Activated T-helper 17 cell treated with anti-CD3 and anti-CD28 coated beads, Interleukin-2, amount 50 U/mL, for 72 hours (primary cell): Measurements from ENCODE around the gene GAK. TPM values are rescaled to one million over a fixed set of nuclear protein-coding genes. Genes with fewer than 3 reads are reported as not detected.

Source experiments
- ATAC-seq: fragments of 150-1000 bp; cut with Tn5 transposase; replicated peaks from 2 replicates; pipeline ENCODE4 v1.10.0; 2021; ENCODE audit warnings: mild to moderate bottlenecking, moderate library complexity
- H3K27ac Mint-ChIP-seq: one replicate; pipeline ENCODE4 v1.8.0; 2022; ENCODE audit warnings: mixed read lengths
- H3K27me3 Mint-ChIP-seq: one replicate; pipeline ENCODE4 v1.8.0; 2022; ENCODE audit warnings: mixed read lengths
- H3K36me3 Mint-ChIP-seq: one replicate; pipeline ENCODE4 v1.8.0; 2022; ENCODE audit warnings: low read depth, mild to moderate bottlenecking, mixed read lengths
- H3K4me1 Mint-ChIP-seq: one replicate; pipeline ENCODE4 v1.8.0; 2022; ENCODE audit warnings: mixed read lengths
- H3K4me3 Mint-ChIP-seq: one replicate; pipeline ENCODE4 v1.8.0; 2022; ENCODE audit warnings: mild to moderate bottlenecking, mixed read lengths
- H3K9me3 Mint-ChIP-seq: one replicate; pipeline ENCODE4 v1.8.0; 2022; ENCODE audit warnings: mixed read lengths
- total RNA-seq, 2 donors: library from RNA; stranded (reverse); gene quantifications; one replicate each; pipeline ENCODE4 v1.2.3, GENCODE V29; 2022

Gene GAK
- total RNA-seq, 2 donors from 2014 or later = 108 to 129 TPM

DNA sequence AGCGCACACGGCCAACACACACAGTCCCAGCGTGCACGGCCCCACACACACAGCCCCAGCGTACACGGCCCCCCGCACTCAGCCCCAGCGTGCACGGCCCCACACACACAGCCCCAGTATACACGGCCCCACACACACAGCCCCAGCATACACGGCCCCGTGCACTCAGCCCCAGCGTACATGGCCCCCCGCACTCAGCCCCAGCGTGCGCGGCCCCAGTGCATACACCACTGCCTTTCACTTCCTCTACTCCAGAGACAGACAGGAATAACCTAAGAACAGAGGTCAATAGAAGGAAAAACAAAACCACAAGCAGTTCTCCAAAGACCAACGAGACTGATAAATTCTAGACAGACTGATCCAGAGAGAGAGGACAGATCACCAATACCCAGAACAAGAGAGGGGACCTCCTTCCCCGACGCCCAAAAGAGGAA is 17.1 kb downstream of the GAK start:
- Mint-ChIP-seq H3K4me3 (peak overlapping the region; percentile 56), H3K27me3 (no peaks in the 10 kb centered on the region), H3K36me3 (peaks cover 32% of the 10 kb centered on the region)

DNA sequence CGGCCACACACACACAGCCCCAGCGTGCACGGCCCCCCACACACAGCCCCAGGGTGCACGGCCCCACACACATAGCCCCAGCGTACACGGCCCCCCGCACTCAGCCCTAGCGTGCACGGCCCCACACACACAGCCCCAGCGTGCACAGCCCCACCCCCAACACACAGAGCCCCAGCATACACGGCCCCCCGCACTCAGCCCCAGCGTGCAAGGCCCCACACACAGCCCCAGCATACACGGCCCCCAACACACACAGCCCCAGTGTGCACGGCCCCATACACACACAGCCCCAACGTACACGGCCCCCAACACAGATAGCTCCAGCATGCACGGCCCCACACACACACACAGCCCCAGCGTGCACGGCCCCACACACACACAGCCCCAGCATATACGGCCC is 17.6 kb downstream of the GAK start:
- peaks cover 4% of the 10 kb centered on the region for H3K9me3 Mint-ChIP-seq
- no peaks in the 10 kb centered on the region for H3K27me3 Mint-ChIP-seq
- peaks cover 25% of the 10 kb centered on the region for H3K4me1 Mint-ChIP-seq
- no peak overlapping the region for H3K27ac Mint-ChIP-seq
- ATAC-seq = no peak
- H3K36me3 Mint-ChIP-seq = peaks cover 34% of the 10 kb centered on the region
- H3K4me3 Mint-ChIP-seq = no peak overlapping the region

More for the DNA sequence above, 17.1 kb downstream of the GAK start:
- no peak for ATAC-seq
- peak overlapping the region; percentile 93 for H3K27ac Mint-ChIP-seq
- peaks cover 28% of the 10 kb centered on the region for H3K4me1 Mint-ChIP-seq
- H3K9me3 Mint-ChIP-seq = peaks cover 4% of the 10 kb centered on the region

DNA sequence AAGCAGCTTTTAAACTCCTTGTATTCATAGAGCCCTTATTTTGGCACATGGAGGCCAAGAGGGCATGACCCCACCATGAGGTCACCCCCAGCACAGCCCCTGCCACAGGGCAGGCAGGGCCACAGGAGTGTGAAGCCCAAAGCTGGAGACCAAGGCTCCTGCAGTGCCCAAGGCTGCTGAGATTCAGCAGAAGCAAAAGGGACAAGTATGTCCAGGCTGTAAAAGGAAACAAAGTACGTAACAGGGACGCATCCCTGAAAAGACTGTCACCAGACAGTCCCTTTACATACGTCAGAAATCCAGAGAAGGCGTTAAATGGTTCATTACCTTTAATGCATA is 18.9 kb downstream of the GAK start:
- no peak for ATAC-seq
- no peak overlapping the region for H3K27ac Mint-ChIP-seq

DNA sequence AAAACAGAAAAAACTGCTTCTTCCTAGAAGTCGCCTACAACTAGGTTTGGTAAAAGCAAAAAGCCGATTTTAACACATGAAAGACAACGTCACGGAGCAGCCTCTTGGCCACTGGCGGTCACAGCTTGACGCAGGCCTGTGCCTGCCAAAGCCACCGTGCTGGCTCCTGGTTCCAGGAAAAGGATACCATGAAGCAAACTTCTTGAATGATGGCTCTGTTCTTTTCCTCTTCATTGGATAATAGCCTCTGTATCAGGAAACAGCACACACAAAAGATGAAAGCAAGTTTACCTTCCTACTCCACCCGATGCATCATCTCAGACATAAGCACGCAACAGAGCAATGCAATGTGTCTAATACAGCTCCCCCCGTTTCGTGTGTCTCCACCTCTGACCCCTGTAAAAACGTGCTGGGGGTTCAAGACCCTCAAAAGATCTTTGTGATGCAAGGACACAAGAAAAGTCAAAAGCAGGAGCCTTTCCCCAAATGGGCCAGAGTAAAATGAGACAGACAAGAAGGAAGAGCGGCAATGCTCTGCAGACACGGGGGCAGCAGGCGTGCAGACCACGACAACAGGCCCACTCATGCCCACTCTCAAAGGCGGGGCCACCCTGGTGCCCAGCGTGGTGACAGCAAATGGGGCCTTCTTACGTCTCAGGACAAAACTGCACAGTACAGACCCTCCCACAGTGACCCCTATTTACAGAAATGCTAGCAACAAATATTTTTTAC is 19.4 kb downstream of the GAK start:
- Mint-ChIP-seq H3K36me3 (peaks cover 37% of the 10 kb centered on the region), H3K4me3 (no peak overlapping the region), H3K27me3 (no peaks in the 10 kb centered on the region), H3K9me3 (no peaks in the 10 kb centered on the region), H3K27ac (no peak overlapping the region), H3K4me1 (peaks cover 22% of the 10 kb centered on the region)
- ATAC-seq = no peak

More for the DNA sequence above, 18.9 kb downstream of the GAK start:
- H3K36me3 Mint-ChIP-seq = peaks cover 37% of the 10 kb centered on the region
- peaks cover 22% of the 10 kb centered on the region for H3K4me1 Mint-ChIP-seq
- H3K4me3 Mint-ChIP-seq = no peak overlapping the region
- H3K27me3 Mint-ChIP-seq = no peaks in the 10 kb centered on the region
- H3K9me3 Mint-ChIP-seq = peaks cover 3% of the 10 kb centered on the region

DNA sequence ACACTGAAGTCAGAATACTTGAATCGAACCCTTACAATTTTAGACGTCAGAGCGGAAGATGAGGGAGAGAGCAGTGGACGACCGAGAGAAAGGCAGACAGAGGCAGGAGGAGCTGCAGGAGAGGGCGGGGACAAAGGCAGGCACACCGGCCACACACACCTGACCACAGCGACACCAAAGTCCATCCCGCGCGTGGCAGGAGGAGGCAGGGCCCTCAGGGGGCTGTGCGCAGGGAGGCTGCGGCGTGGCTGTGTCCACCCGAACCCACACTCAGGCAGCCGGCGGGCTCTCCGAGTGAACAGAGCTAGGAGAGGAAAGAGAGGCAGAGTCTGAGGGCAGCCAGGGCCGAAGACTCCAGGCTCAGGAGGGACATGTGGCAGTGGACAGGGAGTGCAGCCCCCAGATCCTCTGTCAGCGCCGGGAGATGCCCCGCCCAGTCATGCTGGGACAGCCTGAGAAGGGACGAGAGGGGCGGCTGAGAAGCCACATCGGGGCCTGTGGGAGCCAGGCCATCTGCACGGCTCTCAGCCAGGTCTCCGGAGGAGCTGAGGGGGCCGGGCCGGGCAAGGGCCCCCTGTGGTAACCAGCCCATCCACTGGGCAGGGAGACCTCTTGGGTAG is 20.1 kb downstream of the GAK start:
- Mint-ChIP-seq H3K4me3 (no peak overlapping the region), H3K4me1 (peaks cover 16% of the 10 kb centered on the region), H3K27ac (peak overlapping the region; percentile 74), H3K27me3 (no peaks in the 10 kb centered on the region), H3K36me3 (peaks cover 37% of the 10 kb centered on the region), H3K9me3 (no peaks in the 10 kb centered on the region)
- ATAC-seq = no peak

- H3K4me3 Mint-ChIP-seq = no peak overlapping the region
- H3K4me1 Mint-ChIP-seq = peaks cover 9% of the 10 kb centered on the region
- H3K27me3 Mint-ChIP-seq = no peaks in the 10 kb centered on the region
- peak overlapping the region; percentile 74 for H3K27ac Mint-ChIP-seq
- no peak for ATAC-seq
- peaks cover 37% of the 10 kb centered on the region for H3K36me3 Mint-ChIP-seq
- H3K9me3 Mint-ChIP-seq = no peaks in the 10 kb centered on the region
Measured at GRCh38 chr4:911221-911751, 20.8 kb downstream of the GAK start.

- no peaks in the 10 kb centered on the region for H3K9me3 Mint-ChIP-seq
- peaks cover 9% of the 10 kb centered on the region for H3K4me1 Mint-ChIP-seq
- H3K36me3 Mint-ChIP-seq = peaks cover 42% of the 10 kb centered on the region
- no peak overlapping the region for H3K4me3 Mint-ChIP-seq
- no peak for ATAC-seq
- no peaks in the 10 kb centered on the region for H3K27me3 Mint-ChIP-seq
- peak overlapping the region; percentile 74 for H3K27ac Mint-ChIP-seq
Measured at GRCh38 chr4:910366-911091, 21.6 kb downstream of the GAK start.

DNA sequence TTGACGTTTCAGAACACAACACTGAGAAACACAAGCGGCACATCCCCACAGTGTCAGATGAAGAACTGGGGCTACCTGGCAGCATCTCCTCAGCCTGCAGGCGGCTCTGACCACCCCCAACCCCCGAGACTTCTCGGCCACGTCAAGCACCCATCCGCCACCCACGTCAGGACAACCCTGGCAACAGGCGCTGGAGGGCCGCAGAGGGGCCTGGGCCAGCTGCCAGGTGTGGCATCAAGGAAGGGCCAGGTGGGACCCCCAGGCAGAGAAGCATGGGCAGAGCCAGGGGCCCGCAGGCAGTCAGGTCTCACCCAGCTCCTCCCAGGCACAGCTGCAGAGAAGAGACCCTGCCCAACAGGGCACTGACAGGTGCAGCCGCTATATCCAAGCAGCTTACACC is 22.3 kb downstream of the GAK start:
- Mint-ChIP-seq H3K27me3 (no peaks in the 10 kb centered on the region), H3K36me3 (peaks cover 49% of the 10 kb centered on the region)
- ATAC-seq = no peak

DNA sequence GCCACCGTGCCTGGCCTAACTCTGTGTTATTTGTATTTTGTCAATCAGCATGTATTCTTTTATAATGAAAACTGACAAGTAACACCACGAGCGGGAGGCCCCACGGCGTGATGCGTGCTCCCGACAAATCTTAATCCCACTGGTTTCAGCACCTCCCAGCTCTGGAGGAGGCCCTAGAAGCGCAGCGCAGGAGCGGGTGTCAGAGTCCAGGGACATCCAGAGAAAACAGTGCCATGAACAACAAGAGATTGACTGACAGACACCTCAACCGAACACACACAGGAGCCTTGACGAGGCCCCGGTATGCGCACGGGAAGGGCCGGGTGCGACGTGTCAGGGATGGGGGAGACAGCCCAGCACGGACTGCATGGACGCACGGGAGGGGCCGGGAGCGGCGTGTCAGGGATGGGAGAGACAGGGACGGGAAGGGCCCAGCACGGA is 23.0 kb downstream of the GAK start:
- Mint-ChIP-seq H3K9me3 (no peaks in the 10 kb centered on the region), H3K27me3 (no peaks in the 10 kb centered on the region), H3K4me1 (no peaks in the 10 kb centered on the region), H3K27ac (no peak overlapping the region), H3K4me3 (no peak overlapping the region), H3K36me3 (peaks cover 52% of the 10 kb centered on the region)
- ATAC-seq = no peak

More for the DNA sequence above, 22.3 kb downstream of the GAK start:
- H3K4me3 Mint-ChIP-seq = no peak overlapping the region
- H3K4me1 Mint-ChIP-seq = peaks cover 2% of the 10 kb centered on the region
- H3K27ac Mint-ChIP-seq = no peak overlapping the region
- H3K9me3 Mint-ChIP-seq = no peaks in the 10 kb centered on the region

DNA sequence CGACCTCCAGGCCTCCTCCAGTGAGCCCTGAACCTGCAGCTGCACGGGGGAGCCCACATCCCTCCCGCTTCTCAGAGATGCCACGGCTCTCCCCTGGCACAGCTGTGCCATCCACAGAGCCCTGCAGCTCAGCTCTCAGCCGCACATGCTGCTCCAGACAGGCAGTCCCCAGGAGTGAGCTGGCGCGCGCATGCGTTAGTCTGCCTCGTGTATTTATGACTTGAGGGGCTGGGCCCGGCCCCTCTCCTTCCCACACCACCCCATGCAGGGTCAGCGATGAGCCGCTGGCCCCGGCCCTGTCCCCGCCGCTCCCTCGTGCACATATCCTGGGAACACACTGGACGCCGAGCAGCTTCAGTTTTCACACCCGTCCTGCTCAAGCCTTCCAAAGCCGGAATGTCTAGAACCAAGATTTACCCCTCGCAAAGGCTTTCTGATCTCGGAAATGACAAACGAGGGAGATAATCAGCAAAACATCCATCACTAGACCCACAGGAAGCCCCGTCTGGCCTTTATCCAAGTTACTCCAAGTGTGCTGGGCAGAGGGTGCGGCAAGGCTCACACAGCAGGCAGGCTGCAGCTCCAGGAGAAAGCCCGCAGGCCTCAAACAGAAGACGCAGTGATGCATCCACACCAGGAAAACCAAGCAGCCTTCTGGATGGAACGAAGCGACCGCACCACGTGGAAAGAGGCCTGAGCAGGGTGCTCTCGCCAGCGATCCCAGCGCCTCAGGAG is 24.3 kb downstream of the GAK start:
- H3K27ac Mint-ChIP-seq = no peak overlapping the region
- H3K36me3 Mint-ChIP-seq = peaks cover 53% of the 10 kb centered on the region
- no peak overlapping the region for H3K4me3 Mint-ChIP-seq
- no peak for ATAC-seq
- peaks cover 2% of the 10 kb centered on the region for H3K4me1 Mint-ChIP-seq
- H3K9me3 Mint-ChIP-seq = no peaks in the 10 kb centered on the region
- no peaks in the 10 kb centered on the region for H3K27me3 Mint-ChIP-seq

DNA sequence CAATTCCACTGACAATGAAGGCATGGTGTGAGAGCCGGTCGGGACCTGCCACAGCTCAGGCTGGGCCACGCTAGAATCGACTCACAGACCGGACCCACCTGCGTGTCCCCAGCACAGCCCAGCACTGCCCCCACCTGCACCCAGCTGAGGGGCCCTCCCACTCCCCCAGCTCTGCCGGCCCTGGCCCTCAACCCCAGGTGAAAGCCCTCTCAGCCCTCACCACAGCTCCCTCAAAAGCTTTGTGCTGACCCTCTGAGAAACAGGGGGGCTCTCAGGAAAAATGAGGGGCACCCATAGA is 25.1 kb downstream of the GAK start:
- H3K4me3 Mint-ChIP-seq = no peak overlapping the region
- no peaks in the 10 kb centered on the region for H3K9me3 Mint-ChIP-seq
- ATAC-seq = no peak
- H3K4me1 Mint-ChIP-seq = peaks cover 6% of the 10 kb centered on the region
- no peaks in the 10 kb centered on the region for H3K27me3 Mint-ChIP-seq
- H3K27ac Mint-ChIP-seq = no peak overlapping the region
- H3K36me3 Mint-ChIP-seq = peaks cover 50% of the 10 kb centered on the region

DNA sequence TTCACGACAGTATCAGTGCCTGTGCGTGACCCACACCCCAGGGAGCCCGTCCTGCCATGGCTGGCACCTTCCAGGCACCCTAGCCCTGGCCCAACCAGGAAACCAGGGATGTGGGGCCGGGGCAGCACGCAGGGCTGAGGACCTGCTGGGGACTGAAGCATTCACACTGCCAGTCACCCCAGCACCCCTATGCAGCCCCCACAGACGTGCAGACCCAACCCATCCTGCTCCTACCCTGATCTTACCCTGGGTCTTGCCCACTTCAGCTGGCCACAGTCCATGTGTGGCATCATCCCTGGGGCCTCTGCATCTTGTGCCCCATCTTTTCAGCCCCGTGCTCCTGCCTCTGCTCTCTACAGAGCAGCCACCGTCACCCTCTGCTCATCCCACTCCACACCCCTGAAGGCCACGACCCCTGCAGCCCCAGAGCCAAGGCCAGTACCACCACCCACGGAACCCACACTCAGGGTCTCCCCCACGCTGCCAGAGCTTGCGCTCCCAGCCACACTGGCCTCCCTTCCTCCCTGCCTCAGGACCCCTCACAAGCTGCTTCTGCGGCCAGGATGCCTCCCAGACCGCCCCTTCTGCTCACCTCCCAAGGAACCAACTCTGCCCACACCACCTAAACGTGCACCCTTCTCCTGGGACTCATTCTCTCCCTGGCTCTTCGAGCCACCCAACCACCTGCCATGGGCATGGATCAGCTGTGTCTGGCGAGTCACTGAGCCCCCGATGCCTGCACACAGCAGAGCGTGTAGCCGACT is 25.6 kb downstream of the GAK start:
- peaks cover 6% of the 10 kb centered on the region for H3K4me1 Mint-ChIP-seq
- H3K9me3 Mint-ChIP-seq = no peaks in the 10 kb centered on the region
- H3K27me3 Mint-ChIP-seq = no peaks in the 10 kb centered on the region
- H3K36me3 Mint-ChIP-seq = peaks cover 45% of the 10 kb centered on the region
- no peak overlapping the region for H3K4me3 Mint-ChIP-seq
- ATAC-seq = no peak
- peak overlapping the region; percentile 48 for H3K27ac Mint-ChIP-seq

DNA sequence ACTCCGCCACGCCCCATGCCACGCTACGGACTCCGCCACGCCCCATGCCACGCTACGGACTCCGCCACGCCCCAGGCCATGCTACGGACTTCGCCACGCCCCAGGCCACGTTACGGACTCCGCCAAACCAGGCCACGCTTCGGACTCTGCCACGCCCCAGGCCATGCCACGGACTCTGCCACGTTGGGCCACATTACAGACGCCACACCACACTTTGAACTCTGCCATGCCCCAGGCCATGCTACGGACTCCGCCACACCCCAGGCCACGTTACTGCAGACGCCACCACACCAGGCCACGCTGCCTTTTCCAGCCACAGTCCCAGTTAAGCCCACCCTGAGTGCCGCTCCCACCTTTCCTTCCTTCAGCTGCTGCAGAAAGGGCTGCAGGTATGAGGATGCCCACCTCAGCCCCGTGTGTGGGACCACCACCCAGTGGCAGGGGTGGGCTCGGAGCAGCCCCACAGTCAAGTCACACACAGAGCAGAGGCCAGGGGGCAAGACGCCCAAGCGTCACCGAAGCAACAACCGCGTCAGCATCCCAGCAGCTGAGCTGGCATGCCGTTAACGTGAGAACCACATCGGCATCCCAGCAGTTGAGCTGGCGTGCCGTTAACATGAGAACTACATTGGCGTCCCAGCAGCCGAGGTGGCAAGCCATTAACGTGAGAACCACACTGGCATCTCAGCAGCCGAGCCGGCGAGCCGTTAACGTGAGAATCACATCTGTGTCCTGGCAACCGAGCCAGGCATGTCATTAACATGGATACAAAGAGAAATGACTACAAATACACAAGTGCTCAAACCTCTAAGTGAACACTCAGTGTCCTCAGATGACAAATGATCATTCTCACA is 26.4 kb downstream of the GAK start:
- Mint-ChIP-seq H3K36me3 (peaks cover 36% of the 10 kb centered on the region), H3K27me3 (no peaks in the 10 kb centered on the region), H3K27ac (no peak overlapping the region), H3K4me1 (peaks cover 6% of the 10 kb centered on the region), H3K9me3 (no peaks in the 10 kb centered on the region), H3K4me3 (no peak overlapping the region)
- no peak for ATAC-seq
